Caco-2 (cell line): Measurements from ENCODE around the gene IFI44. TPM values are rescaled to one million over a fixed set of nuclear protein-coding genes. Genes with fewer than 3 reads are reported as not detected.

ENCODE experiments used
- BruUV-seq: library from RNA; stranded (reverse); fragments of 400-500 nt; replicated peaks from 2 replicates; lab custom pipeline; 2021; lab: Mats Ljungman, UMichigan
- CTCF ChIA-PET: fragments of 300-600 bp; sonication (Branson Sonifier 250); formaldehyde crosslinking; loops from one replicate; lab custom pipeline; 2022; ENCODE audit warnings: antibody characterized with exemption; lab: Charles Lee
- POLR2A ChIA-PET: fragments of 300-600 bp; sonication (Branson Sonifier 250); formaldehyde crosslinking; loops from one replicate; lab custom pipeline; 2022; ENCODE audit warnings: antibody characterized with exemption; lab: Charles Lee
- DNase-seq, 2 experiments: peaks; one replicate each; pipeline versions ENCODE4 v3.0.0 to v3.0.0-alpha.2; 2020 to 2022
- H3K27me3 ChIP-seq: replicated peaks from 2 replicates; pipeline ENCODE4 v1.6.0; 2011; ENCODE audit warnings: low read length; ENCODE audit not compliant: control insufficient read depth, insufficient read depth
- H3K36me3 ChIP-seq: 2 replicates; pipeline ENCODE4 v1.5.1; 2011; ENCODE audit warnings: low read length; ENCODE audit not compliant: control insufficient read depth, insufficient read depth
- H3K4me1 ChIP-seq: fragments of 250-450 bp; sonication (Bioruptor Pico); 2 replicates; pipeline ENCODE4 v1.5.1; 2020; ENCODE audit warnings: mild to moderate bottlenecking
- H3K4me3 ChIP-seq: 2 replicates; pipeline ENCODE4 v1.5.1; 2011; ENCODE audit warnings: low read depth, mild to moderate bottlenecking, control low read depth, low read length
- H3K9me3 ChIP-seq: fragments of 250-450 bp; sonication (Bioruptor Pico); 2 replicates; pipeline ENCODE4 v1.5.1; 2020; ENCODE audit warnings: mild to moderate bottlenecking, moderate library complexity
- H3K27ac Mint-ChIP-seq: one replicate; pipeline ENCODE4 v1.8.0; 2022; ENCODE audit warnings: mixed read lengths; ENCODE audit not compliant: unreplicated experiment
- H3K27me3 Mint-ChIP-seq: one replicate; pipeline ENCODE4 v1.8.0; 2022; ENCODE audit warnings: mixed read lengths; ENCODE audit not compliant: insufficient read depth, unreplicated experiment
- H3K36me3 Mint-ChIP-seq: one replicate; pipeline ENCODE4 v1.8.0; 2022; ENCODE audit warnings: mild to moderate bottlenecking, mixed read lengths; ENCODE audit not compliant: insufficient read depth, unreplicated experiment
- H3K4me1 Mint-ChIP-seq: one replicate; pipeline ENCODE4 v1.8.0; 2022; ENCODE audit warnings: low read depth, mixed read lengths; ENCODE audit not compliant: unreplicated experiment
- H3K4me3 Mint-ChIP-seq: one replicate; pipeline ENCODE4 v1.8.0; 2022; ENCODE audit warnings: mild to moderate bottlenecking, moderate library complexity, mixed read lengths; ENCODE audit not compliant: unreplicated experiment
- H3K9me3 Mint-ChIP-seq: one replicate; pipeline ENCODE4 v1.8.0; 2022; ENCODE audit warnings: mixed read lengths; ENCODE audit not compliant: unreplicated experiment
- intact Hi-C: fragments of 100-400 bp; cut with micrococcal nuclease; formaldehyde crosslinking; loops from one replicate; pipeline ENCODE4 v1.10.0; 2022; ENCODE audit not compliant: unreplicated experiment
- total RNA-seq: library from RNA; stranded (reverse); gene quantifications from 2 replicates; pipeline ENCODE4 v1.2.3, GENCODE V29; 2022
- TF ChIP-seq, protein P1 (sequence below), 2 experiments: fragments of 200-600 bp in 1 of 2; IDR thresholded peaks; 1 replicate in 1 of 2; 2 replicates in 1 of 2; pipeline versions ENCODE4 v1.5.1 to v1.8.0; 2011 to 2022; ENCODE audit warnings: antibody characterized with exemption in 1 of 2, control low read depth in 1 of 2, inconsistent platforms in 1 of 2, low read depth in 1 of 2, low read length in 1 of 2, mild to moderate bottlenecking in 1 of 2, moderate library complexity in 1 of 2; ENCODE audit not compliant: insufficient read depth in 1 of 2, severe bottlenecking in 1 of 2, unreplicated experiment in 1 of 2

The IFI44 gene
- total RNA-seq, 1 experiment from 2014 or later: not detected

DNA sequence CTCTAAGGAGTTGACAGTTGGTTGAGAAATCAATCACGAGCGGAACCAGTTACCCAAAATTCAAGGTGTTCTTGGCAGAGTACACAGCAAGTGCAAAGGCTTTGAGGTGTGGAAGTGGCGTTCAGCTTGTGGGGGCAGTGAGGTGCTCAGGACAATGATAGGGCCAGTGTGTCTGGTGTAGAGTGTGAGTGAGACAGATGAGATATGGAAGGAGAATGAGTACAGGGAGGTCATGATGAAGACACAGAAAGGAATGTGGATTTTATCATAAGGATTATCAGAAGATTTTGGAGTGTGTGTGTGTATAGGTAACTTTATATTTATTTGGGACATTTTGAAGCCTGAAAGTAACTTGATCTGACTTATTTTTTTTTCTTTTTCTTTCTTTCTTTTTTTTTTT lies 40.9 kb downstream of the IFI44 start:
- Mint-ChIP-seq H3K9me3 (no peaks in the 10 kb centered on the region), H3K36me3 (no peaks in the 10 kb centered on the region), H3K27me3 (no peaks in the 10 kb centered on the region), H3K27ac (no peak overlapping the region), H3K4me3 (no peak overlapping the region), H3K4me1 (no peaks in the 10 kb centered on the region)
- Histone ChIP-seq H3K36me3 (no peaks in the 10 kb centered on the region), H3K4me1 (no peaks in the 10 kb centered on the region), H3K27me3 (no peaks in the 10 kb centered on the region), H3K4me3 (no peak overlapping the region), H3K9me3 (no peaks in the 10 kb centered on the region)
- ChIA-PET CTCF (no interaction called here), POLR2A (no interaction called here)
- intact Hi-C loops: no loop called here
- TF ChIP-seq, protein P1, sequence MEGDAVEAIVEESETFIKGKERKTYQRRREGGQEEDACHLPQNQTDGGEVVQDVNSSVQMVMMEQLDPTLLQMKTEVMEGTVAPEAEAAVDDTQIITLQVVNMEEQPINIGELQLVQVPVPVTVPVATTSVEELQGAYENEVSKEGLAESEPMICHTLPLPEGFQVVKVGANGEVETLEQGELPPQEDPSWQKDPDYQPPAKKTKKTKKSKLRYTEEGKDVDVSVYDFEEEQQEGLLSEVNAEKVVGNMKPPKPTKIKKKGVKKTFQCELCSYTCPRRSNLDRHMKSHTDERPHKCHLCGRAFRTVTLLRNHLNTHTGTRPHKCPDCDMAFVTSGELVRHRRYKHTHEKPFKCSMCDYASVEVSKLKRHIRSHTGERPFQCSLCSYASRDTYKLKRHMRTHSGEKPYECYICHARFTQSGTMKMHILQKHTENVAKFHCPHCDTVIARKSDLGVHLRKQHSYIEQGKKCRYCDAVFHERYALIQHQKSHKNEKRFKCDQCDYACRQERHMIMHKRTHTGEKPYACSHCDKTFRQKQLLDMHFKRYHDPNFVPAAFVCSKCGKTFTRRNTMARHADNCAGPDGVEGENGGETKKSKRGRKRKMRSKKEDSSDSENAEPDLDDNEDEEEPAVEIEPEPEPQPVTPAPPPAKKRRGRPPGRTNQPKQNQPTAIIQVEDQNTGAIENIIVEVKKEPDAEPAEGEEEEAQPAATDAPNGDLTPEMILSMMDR (IDR thresholded peaks at IDR 0.05; ENCODE audit: insufficient read depth in 1 of 2, low read depth in 1 of 2, low read length in 1 of 2, severe bottlenecking in 1 of 2, unreplicated experiment in 1 of 2): no peak
- DNase-seq: no peak
- BruUV-seq: no TSS peak

DNA sequence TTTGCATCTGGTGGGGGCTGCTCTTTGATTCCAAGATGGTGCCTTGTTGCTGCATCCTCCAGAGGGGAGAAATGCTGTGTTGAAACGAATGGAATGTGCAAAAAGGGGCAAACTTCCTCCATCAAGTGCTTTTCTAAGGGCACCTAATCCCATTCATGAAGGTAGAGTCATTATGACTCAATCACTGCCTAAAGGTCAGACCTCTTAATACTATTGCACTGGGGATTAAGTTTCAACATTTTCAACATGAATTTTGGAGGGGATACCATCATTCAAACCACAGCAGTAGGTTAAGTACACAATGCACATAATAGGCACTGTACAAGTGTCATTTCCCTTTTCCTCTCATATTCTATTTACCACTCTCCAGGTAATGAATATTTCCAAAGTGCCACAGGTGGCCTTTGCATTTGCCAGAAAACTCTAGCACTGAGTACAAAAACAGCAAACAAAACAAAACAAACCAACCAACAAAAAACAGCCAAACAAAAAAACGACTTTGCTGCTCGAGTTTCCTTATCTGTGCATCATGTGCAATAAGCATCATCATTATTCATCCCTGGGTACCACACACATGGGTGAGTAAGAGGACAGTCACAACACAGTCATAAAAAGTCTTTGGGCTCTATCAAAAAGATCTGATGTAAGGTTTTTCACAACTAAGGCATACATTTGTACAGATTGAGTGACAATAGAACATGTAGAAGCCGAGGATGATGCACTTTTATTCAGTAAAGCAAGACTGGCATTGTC lies 42.5 kb downstream of the IFI44 start:
- ChIA-PET POLR2A (no interaction called here), CTCF (no interaction called here)
- H3K4me1 Mint-ChIP-seq: no peaks in the 10 kb centered on the region
- BruUV-seq: no TSS peak
- no peak overlapping the region for H3K4me3 Mint-ChIP-seq
- intact Hi-C loops: no loop called here
- no peaks in the 10 kb centered on the region for H3K36me3 ChIP-seq
- TF ChIP-seq, protein P1 (IDR thresholded peaks at IDR 0.05; ENCODE audit: insufficient read depth in 1 of 2, low read depth in 1 of 2, low read length in 1 of 2, severe bottlenecking in 1 of 2, unreplicated experiment in 1 of 2): no peak
- H3K27me3 Mint-ChIP-seq: no peaks in the 10 kb centered on the region
- no peaks in the 10 kb centered on the region for H3K36me3 Mint-ChIP-seq
- DNase-seq: no peak
- H3K27ac Mint-ChIP-seq: no peak overlapping the region
- H3K4me1 ChIP-seq: no peaks in the 10 kb centered on the region
- no peaks in the 10 kb centered on the region for H3K9me3 ChIP-seq
- H3K27me3 ChIP-seq: no peaks in the 10 kb centered on the region
- H3K4me3 ChIP-seq: no peak overlapping the region
- no peaks in the 10 kb centered on the region for H3K9me3 Mint-ChIP-seq

- intact Hi-C loops: no loop called here
- peaks cover 2% of the 10 kb centered on the region for H3K27me3 Mint-ChIP-seq
- no peak for DNase-seq
- no peaks in the 10 kb centered on the region for H3K4me1 Mint-ChIP-seq
- Histone ChIP-seq H3K4me1 (no peaks in the 10 kb centered on the region), H3K36me3 (no peaks in the 10 kb centered on the region), H3K27me3 (no peaks in the 10 kb centered on the region), H3K4me3 (no peak overlapping the region), H3K9me3 (no peaks in the 10 kb centered on the region)
- CTCF ChIA-PET: no interaction called here
- BruUV-seq: no TSS peak
- POLR2A ChIA-PET: no interaction called here
- H3K9me3 Mint-ChIP-seq: no peaks in the 10 kb centered on the region
- TF ChIP-seq, protein P1 (IDR thresholded peaks at IDR 0.05; ENCODE audit: insufficient read depth in 1 of 2, low read depth in 1 of 2, low read length in 1 of 2, severe bottlenecking in 1 of 2, unreplicated experiment in 1 of 2): no peak
- no peak overlapping the region for H3K4me3 Mint-ChIP-seq
- no peaks in the 10 kb centered on the region for H3K36me3 Mint-ChIP-seq
- no peak overlapping the region for H3K27ac Mint-ChIP-seq
These were observed 50.2 kb downstream of the IFI44 start for GRCh38 chr1:78699813-78700212.
